Activated CD8-positive, alpha-beta memory T cell treated with anti-CD3 and anti-CD28 coated beads, Interleukin-2, amount 50 U/mL, for 48 hours (primary cell): Measurements from ENCODE around the gene HPCAL4.

ENCODE experiments used
- DNase-seq: peaks from one replicate; pipeline ENCODE4 v3.0.0-alpha.2; 2020

The HPCAL4 gene

GRCh38 chr1:39646232-39647081, 44.8 kb downstream of the HPCAL4 start:
- no peak for DNase-seq

GRCh38 chr1:39645411-39646043, 45.7 kb downstream of the HPCAL4 start:
- DNase-seq = no peak

GRCh38 chr1:39643705-39644104, 47.5 kb downstream of the HPCAL4 start:
- no peak for DNase-seq

DNA sequence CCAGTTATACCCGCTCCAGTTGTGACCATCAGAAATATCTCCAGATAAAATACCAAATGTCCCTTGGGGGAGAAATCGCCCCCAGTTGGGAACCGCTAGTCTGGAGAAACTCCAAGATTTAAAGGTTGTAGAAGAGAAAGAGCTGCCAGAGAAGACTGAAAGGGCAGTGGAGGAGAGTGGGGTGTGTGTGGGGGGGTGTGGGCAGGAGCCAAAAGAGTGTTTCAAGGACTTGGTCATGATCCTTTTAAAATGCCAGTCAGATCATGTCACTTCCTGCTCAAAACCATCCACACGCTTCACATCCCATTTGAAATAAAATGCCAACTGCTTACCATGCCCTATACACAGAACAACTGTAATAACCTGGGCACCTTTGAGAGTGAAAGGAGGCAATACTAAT, 48.4 kb downstream of the HPCAL4 start:
- DNase-seq = no peak

GRCh38 chr1:39640861-39641260, 50.4 kb downstream of the HPCAL4 start:
- no peak for DNase-seq

- peak; percentile 89 for DNase-seq
These were observed 51.7 kb downstream of the HPCAL4 start, which contains the start of gene HEYL for GRCh38 chr1:39639305-39640130. TSS of gene HEYL (minus strand) at chr1:39639643. CDS start at chr1:39639625, 18 bp downstream.

DNA sequence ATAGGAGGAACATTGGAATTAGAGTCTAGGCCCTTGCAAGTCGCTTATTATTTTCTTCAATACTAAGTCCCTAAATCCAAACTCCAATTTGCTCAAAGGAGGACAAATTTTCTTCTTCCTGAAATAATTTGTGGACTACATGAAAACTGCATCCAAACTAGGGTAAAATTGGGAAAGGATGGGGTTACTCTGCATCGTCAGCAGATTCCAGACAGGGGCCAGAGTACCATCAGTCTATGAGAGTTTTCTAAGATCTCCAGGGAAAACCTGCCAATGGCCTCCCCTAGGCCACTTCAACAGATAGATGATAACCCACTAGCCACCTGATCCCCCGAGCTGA, 52.3 kb downstream of the HPCAL4 start:
- DNase-seq = no peak

- no peak for DNase-seq
These were observed 53.9 kb downstream of the HPCAL4 start for GRCh38 chr1:39637361-39637760.

GRCh38 chr1:39635871-39636210, 55.4 kb downstream of the HPCAL4 start:
- DNase-seq = no peak

- DNase-seq = no peak
These were observed 55.9 kb downstream of the HPCAL4 start for GRCh38 chr1:39635205-39635870.

DNA sequence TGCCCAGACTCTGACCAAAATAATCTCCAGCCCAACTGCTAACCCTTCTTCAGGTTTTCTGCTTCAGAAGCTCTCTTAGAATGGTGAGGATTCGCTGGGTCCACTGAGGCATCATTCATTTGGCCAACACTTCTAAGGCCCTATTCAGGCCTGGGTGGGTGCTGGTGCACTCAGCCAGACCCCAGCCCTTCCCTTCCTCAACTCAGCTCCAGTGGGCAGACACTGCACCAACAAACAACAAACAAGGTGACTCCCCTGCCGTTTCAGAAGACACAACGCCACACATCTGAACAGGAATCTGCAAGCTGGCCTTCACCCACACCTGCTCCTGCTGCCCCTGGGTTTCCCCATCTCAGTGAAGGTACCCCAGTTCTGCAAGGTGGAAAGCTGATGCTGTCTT, 57.8 kb downstream of the HPCAL4 start:
- no peak for DNase-seq

DNA sequence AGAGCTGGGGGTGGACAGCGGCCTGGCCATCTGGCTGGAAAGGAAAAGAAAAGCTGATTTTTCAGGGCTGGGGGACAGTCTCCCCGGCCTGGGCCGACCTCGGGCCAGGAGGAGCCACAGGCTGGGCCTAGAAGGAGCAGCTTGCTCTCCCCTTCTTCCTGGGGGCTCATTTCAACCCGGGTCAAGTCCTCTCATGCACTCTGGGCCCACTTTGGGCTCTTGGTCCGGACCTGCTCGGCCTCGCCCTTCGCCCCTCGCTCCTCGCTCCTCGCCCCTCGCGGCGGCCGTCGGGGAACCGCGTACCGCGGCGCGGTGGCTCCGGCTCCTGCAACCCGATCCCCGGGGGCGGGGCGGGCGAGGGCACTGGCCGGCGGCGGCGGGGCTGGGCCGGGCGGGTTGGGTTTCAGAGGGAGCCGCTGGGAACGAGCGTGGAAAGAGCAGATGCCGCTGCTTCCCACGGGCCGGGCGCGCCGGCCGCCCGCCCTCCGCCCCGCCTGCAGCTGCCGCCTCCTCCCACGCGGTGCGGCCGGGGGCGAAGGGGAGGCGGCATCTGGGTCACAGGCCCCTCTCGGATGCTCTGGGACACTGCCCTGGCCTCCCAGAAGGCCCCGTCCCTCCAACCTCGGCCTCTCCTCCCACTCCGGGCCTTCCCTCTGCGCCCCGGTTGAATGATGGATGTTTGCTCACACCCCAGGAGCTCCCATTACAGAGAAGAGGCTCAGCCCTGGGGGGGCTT, 58.4 kb downstream of the HPCAL4 start:
- no peak for DNase-seq

DNA sequence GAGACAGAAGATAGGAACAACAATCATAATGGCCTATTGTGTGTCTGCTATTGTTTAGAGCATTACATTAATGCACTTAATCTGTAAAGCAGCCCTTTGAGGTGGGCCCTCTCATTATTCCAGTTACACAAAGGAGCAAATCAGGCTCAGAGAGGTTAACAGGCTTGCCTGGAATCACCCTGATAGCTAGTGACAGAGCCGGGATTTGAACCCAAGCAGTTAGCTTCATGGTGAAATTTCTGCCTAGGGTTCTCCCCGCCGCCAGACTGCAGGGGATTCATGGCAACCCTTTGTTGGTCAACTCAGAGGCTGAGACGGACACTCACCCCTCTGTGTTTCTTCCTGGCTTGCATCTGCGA, 58.9 kb downstream of the HPCAL4 start:
- DNase-seq = no peak

GRCh38 chr1:39631361-39632322, 59.6 kb downstream of the HPCAL4 start:
- DNase-seq = no peak

DNA sequence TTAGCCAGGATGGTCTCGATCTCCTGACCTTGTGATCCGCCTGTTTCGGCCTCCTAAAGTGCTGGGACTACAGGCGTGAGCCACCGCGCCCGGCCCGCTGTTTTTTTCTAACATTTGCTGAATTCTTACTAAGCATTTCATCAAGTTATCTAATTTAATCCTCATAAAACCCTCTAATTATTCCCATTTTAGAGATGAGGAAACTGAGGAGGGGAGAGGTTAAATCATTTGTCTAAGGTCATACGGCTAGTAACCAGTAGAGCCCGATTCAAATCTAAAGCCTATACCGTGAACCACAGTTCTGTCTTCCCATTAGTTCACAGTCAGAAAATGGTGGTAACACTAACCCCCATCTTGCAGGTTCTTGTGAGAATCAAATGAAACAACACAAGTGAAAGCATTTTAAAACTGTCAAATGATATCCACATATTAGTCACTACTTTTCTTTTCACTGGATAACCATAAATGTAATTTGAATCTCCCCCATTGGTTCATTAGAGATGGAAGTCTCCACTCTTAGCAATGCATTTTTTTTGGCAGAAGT, 62.4 kb downstream of the HPCAL4 start:
- no peak for DNase-seq
